OCI-LY1 (cell line): Measurements from ENCODE around the gene DGKD.

Source experiments
- H2AFZ ChIP-seq: fragments of 200-600 bp; sonication (generic), shearing (Covaris generic); 2 replicates; pipeline ENCODE4 v1.6.0; 2014; ENCODE audit warnings: antibody characterized with exemption, mild to moderate bottlenecking, low read length
- H3F3A ChIP-seq: fragments of 200-600 bp; sonication (generic), shearing (Covaris generic); 2 replicates; pipeline ENCODE4 v1.6.0; 2014; ENCODE audit warnings: mild to moderate bottlenecking, antibody characterized with exemption, low read length, moderate library complexity; ENCODE audit not compliant: insufficient read depth
- H3K27ac ChIP-seq: fragments of 200-600 bp; sonication (generic); 2 replicates; pipeline ENCODE4 v1.5.1; 2014; ENCODE audit warnings: low read length, mixed run types, mild to moderate bottlenecking, low read depth; ENCODE audit not compliant: poor library complexity, severe bottlenecking
- H3K27me3 ChIP-seq: fragments of 200-600 bp; sonication (generic); 2 replicates; pipeline ENCODE4 v1.6.0; 2014; ENCODE audit warnings: antibody characterized with exemption, mild to moderate bottlenecking, low read length, moderate library complexity; ENCODE audit not compliant: insufficient read depth
- H3K36me3 ChIP-seq: fragments of 200-600 bp; sonication (generic); 2 replicates; pipeline ENCODE4 v1.6.1; 2014; ENCODE audit warnings: mild to moderate bottlenecking, antibody characterized with exemption, low read length, moderate library complexity, mixed read lengths; ENCODE audit not compliant: insufficient read depth
- H3K4me1 ChIP-seq: fragments of 200-600 bp; sonication (generic); 2 replicates; pipeline ENCODE4 v1.5.1; 2014; ENCODE audit warnings: mild to moderate bottlenecking, low read length, moderate library complexity; ENCODE audit not compliant: insufficient read depth, severe bottlenecking
- H3K4me2 ChIP-seq: fragments of 200-600 bp; sonication (generic), shearing (Covaris generic); 2 replicates; pipeline ENCODE4 v1.6.1; 2014; ENCODE audit warnings: low read length
- H3K4me3 ChIP-seq: fragments of 200-600 bp; sonication (generic); 2 replicates; pipeline ENCODE4 v1.5.1; 2014; ENCODE audit warnings: low read length, low read depth, mild to moderate bottlenecking, mixed read lengths; ENCODE audit not compliant: poor library complexity, severe bottlenecking
- H3K79me2 ChIP-seq: fragments of 200-600 bp; shearing (Covaris generic); 2 replicates; pipeline ENCODE4 v1.6.1; 2016; ENCODE audit warnings: mixed run types, low read length, mixed read lengths; ENCODE audit not compliant: insufficient read depth
- H3K9ac ChIP-seq: fragments of 200-600 bp; sonication (generic), shearing (Covaris generic); 2 replicates; pipeline ENCODE4 v1.6.1; 2014; ENCODE audit warnings: mild to moderate bottlenecking, low read length, mixed read lengths
- H3K9me2 ChIP-seq: fragments of 200-600 bp; sonication (generic), shearing (Covaris generic); 2 replicates; pipeline ENCODE4 v1.6.1; 2014; ENCODE audit warnings: low read depth, mild to moderate bottlenecking, low read length, mixed read lengths
- H3K9me3 ChIP-seq: fragments of 200-600 bp; shearing (Covaris generic); 2 replicates; pipeline ENCODE4 v1.6.1; 2014; ENCODE audit warnings: low read length, mixed read lengths
- H4K20me1 ChIP-seq: fragments of 200-600 bp; sonication (generic), shearing (Covaris generic); 2 replicates; pipeline ENCODE4 v1.6.0; 2016; ENCODE audit warnings: mild to moderate bottlenecking, low read length; ENCODE audit not compliant: insufficient read depth
- EZH2 ChIP-seq: fragments of 200-600 bp; sonication (generic), shearing (Covaris generic); IDR thresholded peaks from 2 replicates; pipeline ENCODE4 v1.8.0; 2017; ENCODE audit warnings: borderline replicate concordance, mixed run types, mild to moderate bottlenecking, antibody characterized with exemption, low read length, moderate library complexity, mixed read lengths
- TF ChIP-seq, protein P1 (sequence below): fragments of 200-600 bp; sonication (generic), shearing (Covaris generic); IDR thresholded peaks from 2 replicates; pipeline ENCODE4 v1.5.1; 2017; ENCODE audit warnings: mild to moderate bottlenecking, antibody characterized with exemption, low read length, moderate library complexity, mixed read lengths

Gene DGKD

DNA sequence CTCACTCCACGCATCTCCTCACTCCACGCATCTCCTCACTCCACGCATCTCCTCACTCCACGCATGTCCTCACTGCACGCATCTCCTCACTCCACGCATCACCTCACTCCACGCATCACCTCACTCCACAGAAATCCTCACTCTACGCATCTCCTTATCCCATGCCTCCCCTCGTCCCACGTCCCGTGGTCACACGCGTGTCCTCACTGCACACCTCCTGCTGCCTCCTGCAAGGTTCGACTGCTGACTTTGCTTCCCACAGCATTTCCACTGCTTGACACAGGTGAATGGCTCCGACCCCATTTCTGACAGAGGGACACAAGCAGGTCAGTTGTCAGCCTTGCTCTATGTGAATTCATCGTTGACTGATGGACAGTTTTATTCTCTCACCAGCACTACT lies 109.3 kb downstream of the DGKD start:
- TF ChIP-seq EZH2: no peak
- no peak overlapping the region for H3K4me2 ChIP-seq
- H3K4me3 ChIP-seq: no peak overlapping the region
- H3K36me3 ChIP-seq: peaks cover 9% of the 10 kb centered on the region; the same call in 1 of the 2 replicates
- H3K27ac ChIP-seq: no peak overlapping the region
- H4K20me1 ChIP-seq: no peaks in the 10 kb centered on the region
- H3K4me1 ChIP-seq: no peaks in the 10 kb centered on the region
- no peaks in the 10 kb centered on the region for H3K9me3 ChIP-seq
- no peak overlapping the region for H3K9ac ChIP-seq
- no peak overlapping the region for H2AFZ ChIP-seq
- H3K27me3 ChIP-seq: no peaks in the 10 kb centered on the region
- no peaks in the 10 kb centered on the region for H3K9me2 ChIP-seq
- H3K79me2 ChIP-seq: no peaks in the 10 kb centered on the region
- H3F3A ChIP-seq: no peaks in the 10 kb centered on the region

DNA sequence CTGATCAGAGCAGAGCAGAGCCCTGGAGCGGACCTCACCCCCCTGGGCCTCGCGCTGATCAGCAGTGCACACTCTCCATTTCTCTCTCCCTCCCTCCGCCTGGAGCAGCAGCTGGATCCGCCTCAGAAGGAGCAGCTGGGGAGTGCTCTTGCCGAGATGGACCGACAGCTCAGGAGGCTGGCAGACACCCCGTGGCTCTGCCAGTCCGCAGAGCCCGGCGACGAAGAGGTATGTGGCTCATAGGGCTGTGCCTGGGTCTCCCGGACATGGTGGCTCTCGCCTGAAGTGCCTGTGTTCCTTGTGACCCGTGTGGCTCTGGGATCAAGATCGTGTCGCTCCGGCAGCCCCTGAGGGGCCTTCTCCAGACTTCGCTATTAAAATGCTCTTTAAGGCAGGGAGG lies 109.8 kb downstream of the DGKD start:
- H3K27ac ChIP-seq: no peak overlapping the region
- no peaks in the 10 kb centered on the region for H4K20me1 ChIP-seq
- no peaks in the 10 kb centered on the region for H3K4me1 ChIP-seq
- TF ChIP-seq, protein P1, sequence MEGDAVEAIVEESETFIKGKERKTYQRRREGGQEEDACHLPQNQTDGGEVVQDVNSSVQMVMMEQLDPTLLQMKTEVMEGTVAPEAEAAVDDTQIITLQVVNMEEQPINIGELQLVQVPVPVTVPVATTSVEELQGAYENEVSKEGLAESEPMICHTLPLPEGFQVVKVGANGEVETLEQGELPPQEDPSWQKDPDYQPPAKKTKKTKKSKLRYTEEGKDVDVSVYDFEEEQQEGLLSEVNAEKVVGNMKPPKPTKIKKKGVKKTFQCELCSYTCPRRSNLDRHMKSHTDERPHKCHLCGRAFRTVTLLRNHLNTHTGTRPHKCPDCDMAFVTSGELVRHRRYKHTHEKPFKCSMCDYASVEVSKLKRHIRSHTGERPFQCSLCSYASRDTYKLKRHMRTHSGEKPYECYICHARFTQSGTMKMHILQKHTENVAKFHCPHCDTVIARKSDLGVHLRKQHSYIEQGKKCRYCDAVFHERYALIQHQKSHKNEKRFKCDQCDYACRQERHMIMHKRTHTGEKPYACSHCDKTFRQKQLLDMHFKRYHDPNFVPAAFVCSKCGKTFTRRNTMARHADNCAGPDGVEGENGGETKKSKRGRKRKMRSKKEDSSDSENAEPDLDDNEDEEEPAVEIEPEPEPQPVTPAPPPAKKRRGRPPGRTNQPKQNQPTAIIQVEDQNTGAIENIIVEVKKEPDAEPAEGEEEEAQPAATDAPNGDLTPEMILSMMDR: no peak
- TF ChIP-seq EZH2: no peak
- H3K9ac ChIP-seq: no peak overlapping the region
- no peak overlapping the region for H2AFZ ChIP-seq
- no peaks in the 10 kb centered on the region for H3K79me2 ChIP-seq
- H3K9me2 ChIP-seq: no peaks in the 10 kb centered on the region
- no peaks in the 10 kb centered on the region for H3K9me3 ChIP-seq
- no peaks in the 10 kb centered on the region for H3F3A ChIP-seq
- no peak overlapping the region for H3K4me3 ChIP-seq
- H3K27me3 ChIP-seq: no peaks in the 10 kb centered on the region
- peaks cover 9% of the 10 kb centered on the region; the same call in 1 of the 2 replicates for H3K36me3 ChIP-seq
- no peak overlapping the region for H3K4me2 ChIP-seq

DNA sequence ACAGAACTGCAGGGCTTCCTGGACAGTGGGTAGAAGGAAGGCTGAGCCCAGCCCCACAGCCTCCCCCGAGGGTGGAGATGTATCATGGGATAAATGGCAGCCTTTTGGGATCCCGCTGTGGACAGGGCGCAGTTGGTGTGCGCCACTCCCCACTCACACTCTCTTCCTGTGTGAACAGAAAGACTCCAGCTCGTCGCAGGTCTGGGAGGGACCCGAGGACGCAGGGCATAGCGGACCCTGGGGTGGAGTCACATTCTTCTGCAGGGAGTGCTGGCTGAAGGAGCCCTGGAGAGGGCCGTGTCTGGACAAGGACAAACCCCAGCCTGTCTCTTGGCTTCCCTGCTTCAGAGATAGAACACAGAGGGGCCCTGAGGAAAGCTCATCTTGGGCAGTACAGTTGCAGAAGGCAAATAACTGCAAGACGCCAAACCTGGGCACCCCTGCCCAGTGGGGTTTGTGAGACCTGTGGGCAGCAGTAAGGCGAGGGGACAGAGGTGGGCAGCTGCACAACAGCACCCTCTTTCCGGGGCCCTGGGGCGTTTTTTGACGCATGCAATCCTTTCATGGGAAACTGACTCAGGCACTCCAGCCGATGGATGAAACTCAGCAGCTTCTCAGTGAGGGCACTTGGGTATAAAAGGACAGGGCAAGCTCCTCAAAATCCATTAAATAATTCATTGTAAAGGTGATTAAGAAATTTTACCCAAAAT lies 110.4 kb downstream of the DGKD start:
- Histone ChIP-seq H3K79me2 (no peaks in the 10 kb centered on the region), H4K20me1 (no peaks in the 10 kb centered on the region), H3K9ac (no peak overlapping the region), H3K4me3 (no peak overlapping the region), H3K4me2 (no peak overlapping the region), H2AFZ (no peak overlapping the region), H3K9me2 (no peaks in the 10 kb centered on the region), H3K4me1 (peaks cover 4% of the 10 kb centered on the region), H3K36me3 (peaks cover 9% of the 10 kb centered on the region; the same call in 1 of the 2 replicates), H3F3A (no peaks in the 10 kb centered on the region), H3K27me3 (no peaks in the 10 kb centered on the region), H3K27ac (no peak overlapping the region), H3K9me3 (no peaks in the 10 kb centered on the region)
- TF ChIP-seq EZH2: no peak
- TF ChIP-seq, protein P1: no peak

DNA sequence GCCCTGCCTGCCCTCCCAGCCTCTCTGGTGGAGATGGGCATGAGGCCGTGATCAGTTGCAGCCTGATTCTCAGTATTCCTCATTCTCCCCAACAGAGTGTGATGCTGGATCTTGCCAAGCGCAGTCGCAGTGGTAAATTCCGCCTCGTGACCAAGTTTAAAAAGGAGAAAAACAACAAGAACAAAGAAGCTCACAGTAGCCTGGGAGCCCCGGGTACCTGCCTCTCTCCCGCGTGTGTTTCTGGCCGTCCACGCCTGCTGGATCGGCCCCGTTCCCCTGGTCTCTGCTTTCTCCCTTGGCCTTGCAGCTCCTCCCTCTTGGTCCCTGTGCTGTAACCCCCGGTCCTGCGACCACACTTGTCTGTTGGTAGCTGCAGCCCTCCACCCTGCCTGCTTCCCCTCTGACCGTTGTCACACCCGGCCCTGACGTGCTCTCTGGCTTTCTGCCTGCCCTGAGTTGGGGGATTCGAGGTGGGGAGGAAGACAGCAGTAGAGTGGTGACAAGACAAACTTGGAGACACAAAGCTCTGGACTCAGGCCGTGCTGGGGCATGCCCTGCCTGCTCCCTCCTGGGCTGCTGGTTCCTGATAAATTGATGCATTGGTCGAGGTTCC lies 112.8 kb downstream of the DGKD start:
- Histone ChIP-seq H4K20me1 (no peaks in the 10 kb centered on the region), H3K36me3 (peaks cover 9% of the 10 kb centered on the region; the same call in 1 of the 2 replicates)
- TF ChIP-seq, protein P1: no peak
- TF ChIP-seq EZH2: no peak

More for the DNA sequence above, 112.8 kb downstream of the DGKD start:
- Histone ChIP-seq H2AFZ (no peak overlapping the region), H3K9me2 (no peaks in the 10 kb centered on the region), H3K27ac (no peak overlapping the region), H3K27me3 (no peaks in the 10 kb centered on the region), H3K4me2 (no peak overlapping the region), H3K79me2 (no peaks in the 10 kb centered on the region), H3K4me3 (no peak overlapping the region), H3F3A (no peaks in the 10 kb centered on the region), H3K4me1 (peaks cover 10% of the 10 kb centered on the region), H3K9me3 (no peaks in the 10 kb centered on the region), H3K9ac (no peak overlapping the region)
